ENCODE data around the gene KCNMB2.
"Not testable (repeated sequence)": the region's sequence is repeated elsewhere in the genome, so short reads cannot be mapped to it uniquely, and the experiment has no call there.

The KCNMB2 gene

DNA sequence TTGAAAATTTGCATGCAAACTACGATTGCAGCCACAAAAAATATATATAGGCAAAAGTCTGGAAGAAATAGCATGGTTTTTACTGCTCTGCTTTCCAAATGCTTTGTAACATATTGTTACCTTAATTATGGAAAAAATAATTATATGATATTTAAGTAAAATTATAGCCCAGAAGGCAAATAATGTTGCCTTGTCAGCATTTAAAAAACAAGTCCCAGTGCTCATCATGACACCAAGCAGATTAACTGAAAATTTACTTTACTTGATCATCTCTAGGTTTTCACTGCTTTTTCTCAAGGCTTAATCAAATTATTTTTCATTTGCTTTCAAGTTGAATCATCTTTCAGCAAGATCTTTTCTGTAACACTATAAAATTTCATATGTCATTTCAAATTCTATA is 272.5 kb downstream of the KCNMB2 start:
- no peak for DNase-seq (ENCODE audit: low read depth)

DNA sequence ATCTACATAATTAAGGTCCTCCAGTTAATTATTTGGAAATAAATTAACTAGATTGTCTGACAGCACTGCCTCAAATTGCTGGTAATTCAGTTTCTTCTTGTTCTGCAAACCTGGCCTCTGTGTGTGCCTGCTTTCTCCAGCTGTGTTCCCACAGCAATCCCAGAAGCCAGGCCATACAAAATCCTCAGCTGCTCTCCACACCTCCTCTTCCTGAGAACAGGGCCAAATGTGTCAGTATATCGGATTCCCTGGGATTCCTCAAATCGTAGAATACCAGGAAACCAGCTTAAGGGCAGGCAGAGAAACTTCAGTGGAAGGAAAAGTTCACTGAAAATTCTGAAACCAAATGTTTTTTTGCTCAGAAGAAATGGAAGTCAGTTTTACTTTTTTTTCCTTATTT is 273.9 kb downstream of the KCNMB2 start:
- DNase-seq (ENCODE audit: low read depth), result no peak

GRCh38 chr3:178822722-178823121 is 286.5 kb downstream of the KCNMB2 start:
- DNase-seq (ENCODE audit: low read depth), result no peak

DNA sequence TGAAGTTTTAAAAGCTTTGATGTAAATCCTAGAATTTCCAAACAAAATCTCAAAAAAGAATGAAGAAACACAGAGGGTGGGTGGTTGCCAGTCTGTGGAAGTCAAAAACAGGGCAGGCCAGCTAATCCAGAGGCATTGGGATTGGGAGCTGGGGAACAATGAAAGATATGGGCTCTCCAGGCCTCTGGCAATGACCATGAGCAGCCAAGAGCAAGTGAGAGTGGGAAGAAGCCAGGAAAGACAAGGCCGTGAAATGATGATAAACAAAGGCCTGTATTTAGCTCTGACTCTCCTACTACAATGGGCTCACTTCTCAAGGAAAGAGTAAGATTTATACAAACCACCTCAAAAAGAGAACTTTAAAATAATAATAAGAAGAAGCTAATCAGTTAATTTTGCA is 286.9 kb downstream of the KCNMB2 start:
- no peak for DNase-seq (ENCODE audit: low read depth)

- no peak for DNase-seq (ENCODE audit: low read depth)
These were observed 287.5 kb downstream of the KCNMB2 start for GRCh38 chr3:178823591-178824246.

DNA sequence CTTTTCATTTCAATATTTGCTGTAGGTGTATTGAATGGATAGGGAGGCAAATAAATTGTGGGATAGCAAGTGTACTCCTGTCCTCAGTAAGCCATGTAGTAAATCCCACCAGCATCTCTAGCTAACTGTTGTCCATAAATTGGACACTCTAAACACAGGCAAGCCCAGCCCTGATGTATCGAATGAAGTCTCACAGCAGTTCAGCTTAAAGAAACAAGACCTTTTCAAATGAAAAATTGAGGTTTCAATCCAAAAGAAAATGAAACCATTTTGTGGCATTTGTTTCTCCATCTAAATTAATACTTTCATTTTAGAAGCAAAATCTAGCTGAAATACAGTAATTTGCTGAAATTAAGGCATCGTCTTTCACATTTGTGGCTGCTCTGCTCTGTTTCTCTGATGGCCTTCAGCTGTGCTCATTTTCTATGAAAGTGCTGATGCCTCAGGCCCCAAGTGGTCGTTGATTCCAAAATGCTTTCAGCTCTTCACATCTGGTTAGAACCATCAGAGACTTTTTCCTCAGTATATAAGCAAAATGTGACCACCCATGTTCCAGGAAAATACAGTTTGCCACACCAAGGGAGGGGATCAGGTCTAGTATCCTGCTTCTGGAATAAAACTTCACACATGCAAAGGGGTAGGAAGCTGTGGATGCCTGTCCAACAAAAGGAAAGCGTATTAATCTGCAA is 290.3 kb downstream of the KCNMB2 start:
- DNase-seq (ENCODE audit: low read depth), result no peak

- DNase-seq (ENCODE audit: low read depth), result no peak
These were observed 291.1 kb downstream of the KCNMB2 start for GRCh38 chr3:178827285-178827856.

DNA sequence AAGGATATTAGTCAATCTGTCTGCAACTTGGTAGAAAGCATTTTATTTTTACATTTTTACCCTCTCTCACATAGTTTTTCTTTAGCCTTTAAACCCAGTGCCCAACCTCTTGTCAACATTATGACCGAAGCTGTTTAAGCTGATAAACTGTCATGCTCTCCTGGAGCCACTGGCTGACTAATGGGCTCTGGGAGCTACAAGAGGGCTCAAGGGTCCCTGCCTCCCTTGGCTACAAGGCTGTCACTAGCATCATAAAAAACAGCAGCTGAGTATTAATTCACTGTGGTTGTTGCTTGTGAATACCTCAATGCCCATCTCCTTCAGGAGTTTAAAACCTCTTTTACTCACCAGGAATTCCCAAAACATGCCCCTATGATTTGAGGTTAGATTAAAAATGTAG is 297.5 kb downstream of the KCNMB2 start:
- no peak for DNase-seq (ENCODE audit: low read depth)

GRCh38 chr3:178835033-178835432 is 298.8 kb downstream of the KCNMB2 start:
- no peak for DNase-seq (ENCODE audit: low read depth)

DNA sequence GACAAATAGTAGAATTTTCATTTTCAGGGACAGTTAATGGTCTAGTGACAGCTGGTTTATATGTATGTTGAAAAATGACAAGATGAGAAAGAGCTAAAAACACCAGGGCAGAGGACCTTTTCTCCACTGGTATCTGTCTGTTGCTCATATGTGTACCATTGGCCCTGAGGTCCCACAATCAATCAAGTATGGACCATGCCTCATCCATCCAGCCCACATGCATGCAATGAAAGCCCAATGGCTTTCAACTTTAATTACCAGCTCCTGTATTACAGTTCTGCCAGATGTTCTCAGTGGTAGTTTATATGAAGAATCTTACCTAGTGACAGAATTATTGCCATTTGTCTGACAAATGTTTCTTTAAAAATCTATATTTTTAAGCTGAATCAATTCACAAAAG is 301.3 kb downstream of the KCNMB2 start:
- no peak for DNase-seq (ENCODE audit: low read depth)

DNA sequence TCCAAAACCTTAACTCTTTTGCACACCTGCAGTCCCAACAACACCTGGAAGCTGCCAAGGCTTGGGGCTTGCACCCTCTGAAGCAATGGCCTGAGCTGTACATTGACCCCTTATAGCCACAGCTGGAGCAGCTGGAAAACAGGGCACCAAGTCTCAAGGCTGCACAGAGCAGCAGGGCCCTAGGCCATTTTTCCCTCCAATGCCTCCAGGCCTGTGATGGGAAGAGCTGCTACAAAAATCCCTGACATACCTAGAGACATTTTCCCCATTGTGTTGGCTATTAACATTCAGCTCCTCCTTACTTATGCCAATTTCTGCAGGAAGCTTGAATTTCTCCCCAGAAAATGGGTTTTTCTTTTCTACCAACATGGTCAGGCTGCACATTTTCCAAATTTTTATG is 304.4 kb downstream of the KCNMB2 start:
- no peak for DNase-seq (ENCODE audit: low read depth)

- peak; percentile 1 for DNase-seq (ENCODE audit: low read depth)
These were observed 304.8 kb downstream of the KCNMB2 start for GRCh38 chr3:178841011-178841410.

DNA sequence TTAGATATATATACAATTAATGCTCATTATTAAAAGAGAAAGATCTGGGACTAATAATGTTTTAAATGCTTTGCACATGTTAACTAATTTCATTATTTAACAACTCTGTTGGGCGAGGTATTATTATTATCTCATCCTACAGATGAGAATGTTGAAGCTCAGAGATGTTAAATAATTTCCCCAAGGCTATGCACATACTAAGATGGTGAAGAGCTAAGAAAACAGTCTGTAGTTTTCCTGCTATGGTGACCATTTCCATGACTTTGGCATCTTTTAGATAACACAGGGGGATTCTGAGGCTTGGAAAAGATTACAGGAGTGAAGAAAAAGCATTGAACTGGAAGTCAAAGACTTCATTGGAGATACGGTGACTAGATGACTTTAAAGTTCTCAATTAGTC is 308.7 kb downstream of the KCNMB2 start:
- no peak for DNase-seq (ENCODE audit: low read depth)

GRCh38 chr3:178845420-178846118 is 309.3 kb downstream of the KCNMB2 start:
- DNase-seq (ENCODE audit: low read depth), result peak; percentile 28

DNA sequence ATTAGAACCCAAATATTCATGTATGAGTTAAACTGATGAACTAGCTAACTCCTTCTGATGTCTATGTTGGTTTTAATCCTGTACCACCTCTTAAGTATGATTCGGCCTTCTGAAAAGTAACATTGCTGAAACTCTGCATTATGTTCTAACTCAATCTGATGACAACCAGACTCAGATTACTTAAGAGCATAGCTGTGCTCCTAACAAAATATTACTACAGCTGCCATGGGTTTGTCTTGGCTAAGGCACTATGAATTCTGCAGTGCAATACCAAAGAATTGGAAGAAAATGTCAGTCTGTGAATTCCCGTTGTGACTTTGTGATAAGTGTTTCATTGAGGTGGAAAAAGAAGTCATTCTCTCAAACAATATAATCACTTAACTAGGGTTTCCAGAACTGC is 311.0 kb downstream of the KCNMB2 start:
- DNase-seq (ENCODE audit: low read depth), result peak; percentile 7

GRCh38 chr3:178849199-178849910 is 313.1 kb downstream of the KCNMB2 start:
- DNase-seq (ENCODE audit: low read depth), result no peak

DNA sequence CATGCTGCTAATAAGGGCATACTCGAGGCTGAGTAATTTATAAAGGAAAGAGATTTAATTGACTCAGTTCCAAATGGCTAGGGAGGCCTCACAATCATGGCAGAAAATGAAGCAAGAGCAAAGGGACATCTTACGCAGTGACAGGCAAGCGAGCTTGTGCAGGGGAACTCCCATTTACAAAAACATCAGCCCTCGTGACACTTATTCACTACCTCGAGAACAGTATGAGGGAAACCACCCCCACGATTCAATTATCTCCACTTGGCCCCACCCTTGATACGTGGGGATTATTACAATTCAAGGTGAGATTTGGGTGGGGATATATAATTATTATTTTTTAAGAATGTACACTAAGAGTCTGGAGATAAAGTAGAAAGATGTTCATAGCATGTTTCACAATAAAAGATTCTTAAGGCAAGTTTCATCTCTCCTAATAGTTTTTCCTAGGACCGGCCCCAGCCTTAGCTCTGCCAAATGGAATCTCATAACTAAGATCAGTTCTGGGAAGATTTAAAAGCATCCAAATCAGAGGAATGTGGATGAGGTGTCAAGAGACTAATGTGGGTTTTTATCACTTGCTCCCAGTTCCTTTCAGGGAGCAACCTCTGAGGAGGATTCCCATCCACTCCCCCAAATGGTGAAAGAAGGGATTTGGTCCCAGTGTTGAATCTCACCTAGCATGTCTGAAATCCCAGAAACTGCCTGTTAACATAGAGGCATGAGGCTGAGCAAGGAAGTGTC is 314.4 kb downstream of the KCNMB2 start:
- DNase-seq (ENCODE audit: low read depth), result peak; percentile 9

DNA sequence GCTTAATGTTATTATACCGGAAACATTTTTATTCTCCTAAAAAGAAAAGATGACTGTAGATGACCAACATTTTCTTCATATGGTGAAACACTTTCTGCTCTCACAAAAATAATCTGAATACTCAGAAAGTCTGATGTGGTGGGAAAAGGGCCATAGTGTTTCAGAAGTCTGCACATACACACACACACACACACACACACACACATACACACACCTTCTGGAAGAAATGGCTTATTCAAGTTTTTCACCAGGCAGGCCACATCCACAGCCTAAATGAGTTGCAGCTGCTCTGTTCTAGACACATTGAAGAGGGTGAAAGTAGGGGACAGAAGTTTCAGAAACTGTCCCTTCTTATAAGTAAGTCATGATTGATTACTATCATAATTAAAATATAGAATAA is 315.3 kb downstream of the KCNMB2 start:
- no peak for DNase-seq (ENCODE audit: low read depth)

GRCh38 chr3:178856804-178857203 is 320.6 kb downstream of the KCNMB2 start:
- DNase-seq (ENCODE audit: low read depth), result peak; percentile 57

- no peak for DNase-seq (ENCODE audit: low read depth)
These were observed 323.1 kb downstream of the KCNMB2 start for GRCh38 chr3:178859386-178859785.

DNA sequence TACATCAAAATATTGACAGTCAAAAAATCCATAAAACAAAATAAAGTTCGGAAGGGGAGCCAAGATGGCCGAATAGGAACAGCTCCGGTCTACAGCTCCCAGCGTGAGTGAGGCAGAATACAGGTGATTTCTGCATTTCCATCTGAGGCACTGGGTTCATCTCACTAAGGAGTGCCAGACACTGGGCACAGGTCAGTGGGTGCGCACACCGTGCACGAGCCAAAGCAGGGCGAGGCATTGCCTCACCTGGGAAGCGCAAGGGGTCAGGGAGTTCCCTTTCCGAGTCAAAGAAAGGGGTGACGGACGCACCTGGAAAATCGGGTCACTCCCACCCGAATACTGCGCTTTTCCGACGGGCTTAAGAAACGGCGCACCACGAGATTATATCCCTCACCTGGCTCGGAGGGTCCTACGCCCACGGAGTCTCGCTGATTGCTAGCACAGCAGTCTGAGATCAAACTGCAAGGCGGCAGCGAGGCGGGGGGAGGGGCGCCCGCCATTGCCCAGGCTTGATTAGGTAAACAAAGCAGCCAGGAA is 323.7 kb downstream of the KCNMB2 start:
- DNase-seq (ENCODE audit: low read depth), result not testable (repeated sequence)
